GM18499 (cell line): ENCODE data around the gene SYT6.

Experiments
- ATAC-seq: cut with Tn5 transposase; IDR thresholded peaks from one replicate; pipeline ENCODE4 v1.9.1; 2021; ENCODE audit warnings: moderate number of reproducible peaks; ENCODE audit not compliant: insufficient read depth, unreplicated experiment

SYT6 gene

GRCh38 chr1:114153261-114154145, at the start of gene SYT6:
SYT6 (minus strand) TSS chr1:114153869; CDS start chr1:114153772, 97 bp downstream.
- no peak for ATAC-seq

GRCh38 chr1:114201486-114201885, 47.8 kb upstream of the SYT6 start:
- ATAC-seq, result no peak

- ATAC-seq, result no peak
These were observed 45.4 kb upstream of the SYT6 start for GRCh38 chr1:114199017-114199594.

- no peak for ATAC-seq
These were observed 43.6 kb upstream of the SYT6 start for GRCh38 chr1:114196992-114197907.

- no peak for ATAC-seq
These were observed 42.1 kb upstream of the SYT6 start for GRCh38 chr1:114195819-114196218.

GRCh38 chr1:114192328-114192727, 38.7 kb upstream of the SYT6 start:
- ATAC-seq, result no peak

- ATAC-seq, result no peak
These were observed 35.7 kb upstream of the SYT6 start for GRCh38 chr1:114189398-114189797.

- no peak for ATAC-seq
These were observed 27.7 kb upstream of the SYT6 start for GRCh38 chr1:114181356-114181755.

- no peak for ATAC-seq
These were observed 27.1 kb upstream of the SYT6 start for GRCh38 chr1:114180742-114181141.

GRCh38 chr1:114178936-114179335, 25.3 kb upstream of the SYT6 start:
- ATAC-seq, result no peak

GRCh38 chr1:114177282-114177681, 23.6 kb upstream of the SYT6 start:
- no peak for ATAC-seq

GRCh38 chr1:114176366-114176765, 22.7 kb upstream of the SYT6 start:
- no peak for ATAC-seq

GRCh38 chr1:114173680-114174079, 20.0 kb upstream of the SYT6 start:
- no peak for ATAC-seq

- ATAC-seq, result no peak
These were observed 15.8 kb upstream of the SYT6 start for GRCh38 chr1:114169509-114169908.

- ATAC-seq, result no peak
These were observed 13.6 kb upstream of the SYT6 start for GRCh38 chr1:114167226-114167625.

- ATAC-seq, result no peak
These were observed 11.3 kb upstream of the SYT6 start for GRCh38 chr1:114164840-114165543.

GRCh38 chr1:114159941-114160340, 6.3 kb upstream of the SYT6 start:
- ATAC-seq, result no peak

- no peak for ATAC-seq
These were observed 3.6 kb upstream of the SYT6 start for GRCh38 chr1:114157275-114157660.

GRCh38 chr1:114156538-114157274, 3.0 kb upstream of the SYT6 start:
- ATAC-seq, result no peak

GRCh38 chr1:114155706-114156105, 2.0 kb upstream of the SYT6 start:
- ATAC-seq, result no peak
